Ramos (cell line): ENCODE measurements around the gene TAF15.

Source experiments
- in situ Hi-C: fragments of 300-500 bp; cut with MboI; formaldehyde crosslinking; loops from one replicate; pipeline ENCODE4 v1.14.3; 2022; ENCODE audit warnings: low sequenced_read_pairs; ENCODE audit not compliant: unreplicated experiment

Gene TAF15

DNA sequence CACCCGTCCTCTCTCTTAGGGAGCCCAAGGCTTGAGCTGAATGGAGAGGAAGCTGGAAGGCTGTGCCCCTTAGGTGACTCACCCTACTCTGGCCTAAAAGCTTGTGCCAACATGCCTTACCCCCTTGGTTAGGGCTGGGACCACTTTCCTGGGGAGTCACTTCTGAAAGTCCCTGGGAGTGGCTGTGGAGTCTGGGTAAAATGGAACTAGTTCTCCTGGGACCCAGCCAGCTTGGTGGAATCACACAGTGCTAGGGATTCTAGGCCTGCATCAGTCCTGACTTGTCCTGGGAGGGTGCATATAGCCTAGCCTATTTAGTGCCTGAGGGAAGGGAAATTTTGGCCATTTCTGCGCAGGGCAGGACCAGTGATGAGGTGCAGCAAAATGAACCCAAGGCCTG lies 24.4 kb upstream of the TAF15 start:
- in situ Hi-C loops, result no loop called here

DNA sequence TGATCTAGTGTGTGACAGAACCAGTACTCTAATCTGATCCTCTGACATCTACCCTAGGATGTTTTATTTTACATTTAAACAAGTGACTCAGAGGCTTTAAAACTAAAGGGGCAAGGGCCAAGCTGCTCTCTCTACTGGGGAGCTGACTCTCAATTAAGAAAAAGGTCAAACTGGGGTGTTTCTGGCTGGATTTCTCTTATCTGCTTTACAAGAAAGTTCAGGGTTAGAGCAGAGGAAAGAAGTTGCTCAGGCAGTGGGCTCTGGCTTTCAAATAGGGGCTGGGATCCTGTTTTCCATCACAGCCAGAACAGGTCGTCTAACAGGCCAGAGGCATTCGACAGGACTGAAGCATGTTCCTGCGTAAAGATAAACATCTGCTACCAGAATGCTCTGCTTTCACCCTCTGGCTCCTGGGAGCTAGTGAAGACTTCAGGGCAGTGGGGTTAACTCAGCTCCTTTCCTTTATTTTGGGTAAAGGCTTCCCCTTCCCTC lies 22.3 kb upstream of the TAF15 start:
- in situ Hi-C loops, result no loop called here

DNA sequence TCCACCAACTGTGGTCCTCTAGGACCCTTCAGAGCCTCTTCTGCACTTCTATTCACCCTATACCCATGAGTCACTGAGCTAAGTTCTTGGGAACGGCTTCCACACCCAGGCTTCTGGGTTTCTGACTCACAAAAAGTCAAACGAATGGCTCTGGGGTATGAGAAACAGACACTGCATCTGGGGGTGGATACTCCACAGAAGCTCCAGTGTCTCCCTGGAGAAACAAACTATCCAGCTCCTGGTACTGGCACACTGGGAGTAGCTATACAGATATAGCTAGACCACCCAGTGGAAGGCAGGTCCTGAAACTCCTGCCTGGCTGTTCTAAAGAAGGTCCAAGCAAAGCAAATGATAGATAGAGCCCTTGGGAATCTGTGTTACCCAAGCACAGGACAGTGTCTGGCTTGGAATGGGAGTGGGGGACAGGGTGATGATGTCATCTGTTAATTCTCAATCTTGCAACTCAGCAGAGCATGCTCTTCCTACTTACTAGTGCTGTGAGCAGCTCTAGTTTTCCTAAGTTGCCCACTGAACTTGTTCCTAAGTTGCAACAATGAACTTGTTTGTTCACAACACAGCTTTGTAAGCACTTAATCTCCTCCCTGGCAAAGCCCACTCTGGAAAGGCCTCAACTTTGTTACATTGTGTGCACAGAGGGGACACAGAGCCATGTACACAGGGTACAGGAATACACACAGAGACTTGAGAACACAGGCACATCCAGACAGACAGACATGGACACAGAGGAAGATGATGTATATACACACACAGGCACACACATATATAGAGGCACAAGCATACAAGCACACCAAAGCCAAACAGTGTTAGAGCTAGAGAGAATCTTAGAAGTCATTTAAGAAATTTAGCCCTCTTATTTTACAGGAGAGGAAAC lies 20.6 kb upstream of the TAF15 start:
- in situ Hi-C loops, result no loop called here

DNA sequence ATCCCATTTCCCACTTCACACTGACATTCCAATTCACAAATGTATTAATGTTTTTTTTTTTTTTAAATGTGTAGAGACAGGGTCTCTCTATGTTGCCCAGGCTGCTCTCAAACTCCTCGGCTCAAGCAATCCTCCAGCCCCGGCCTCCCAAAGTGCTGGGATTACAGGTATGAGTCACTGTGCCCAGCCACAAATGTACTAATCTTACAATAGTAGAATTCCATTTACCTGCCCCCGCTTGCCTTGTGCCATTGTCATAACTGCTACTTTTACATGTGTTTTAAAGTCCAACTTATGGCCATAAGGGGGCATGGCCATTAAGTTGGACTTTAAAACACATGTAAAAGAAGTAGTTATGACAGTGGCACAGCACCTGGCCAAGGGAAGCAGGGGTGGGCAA lies 18.4 kb upstream of the TAF15 start:
- in situ Hi-C loops, result no loop called here

DNA sequence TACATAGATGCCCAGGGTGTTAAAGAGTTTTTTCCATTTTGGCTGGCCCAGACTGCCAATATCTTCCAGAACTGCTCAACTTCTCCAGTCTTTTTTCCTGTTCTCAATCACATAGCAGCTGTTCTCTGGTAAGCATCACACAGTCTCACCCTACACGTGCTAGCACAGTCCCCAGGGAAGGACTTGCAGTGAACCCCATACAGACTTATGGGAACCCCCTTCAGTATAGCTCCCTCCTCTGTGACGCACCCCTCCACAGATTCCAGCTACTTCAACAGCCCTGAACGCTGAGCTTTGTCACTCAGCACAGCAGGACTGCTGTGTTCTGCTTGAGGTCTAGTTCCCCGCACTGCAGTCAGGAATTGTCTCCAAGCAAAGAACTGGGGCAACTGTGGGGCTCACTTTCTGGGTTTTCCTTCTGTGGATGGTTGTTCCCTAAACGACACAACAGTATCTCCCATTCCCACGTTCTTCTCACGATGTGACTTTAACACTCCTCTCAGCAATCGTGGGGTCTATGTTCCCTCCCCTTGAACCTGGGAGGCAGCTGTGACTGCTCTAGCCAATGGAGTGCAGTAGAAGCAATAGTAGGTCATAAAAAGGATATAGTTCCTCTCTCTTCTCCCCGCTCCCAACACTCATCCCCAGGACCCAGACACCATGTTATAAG lies 17.5 kb upstream of the TAF15 start:
- in situ Hi-C loops, result no loop called here

DNA sequence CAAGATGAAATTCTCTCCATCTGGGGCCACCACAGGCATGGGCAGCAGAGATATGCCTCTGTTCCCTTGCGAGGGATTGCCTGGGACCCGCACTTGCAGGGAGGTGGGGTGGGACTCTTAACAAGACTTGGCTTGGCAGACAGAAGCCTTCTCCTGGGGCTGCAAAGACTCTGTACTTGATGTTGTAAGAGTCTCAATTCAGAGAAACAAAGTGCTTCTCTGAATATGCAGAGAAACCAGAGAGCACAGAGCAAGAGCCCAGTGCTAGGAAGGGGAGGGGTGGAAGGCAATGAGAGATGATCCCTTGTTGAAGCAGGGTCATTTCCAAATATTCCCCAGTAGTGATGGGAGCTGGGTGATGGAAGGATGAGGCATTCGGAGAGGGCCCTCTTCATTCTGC lies 16.0 kb upstream of the TAF15 start:
- in situ Hi-C loops, result no loop called here

DNA sequence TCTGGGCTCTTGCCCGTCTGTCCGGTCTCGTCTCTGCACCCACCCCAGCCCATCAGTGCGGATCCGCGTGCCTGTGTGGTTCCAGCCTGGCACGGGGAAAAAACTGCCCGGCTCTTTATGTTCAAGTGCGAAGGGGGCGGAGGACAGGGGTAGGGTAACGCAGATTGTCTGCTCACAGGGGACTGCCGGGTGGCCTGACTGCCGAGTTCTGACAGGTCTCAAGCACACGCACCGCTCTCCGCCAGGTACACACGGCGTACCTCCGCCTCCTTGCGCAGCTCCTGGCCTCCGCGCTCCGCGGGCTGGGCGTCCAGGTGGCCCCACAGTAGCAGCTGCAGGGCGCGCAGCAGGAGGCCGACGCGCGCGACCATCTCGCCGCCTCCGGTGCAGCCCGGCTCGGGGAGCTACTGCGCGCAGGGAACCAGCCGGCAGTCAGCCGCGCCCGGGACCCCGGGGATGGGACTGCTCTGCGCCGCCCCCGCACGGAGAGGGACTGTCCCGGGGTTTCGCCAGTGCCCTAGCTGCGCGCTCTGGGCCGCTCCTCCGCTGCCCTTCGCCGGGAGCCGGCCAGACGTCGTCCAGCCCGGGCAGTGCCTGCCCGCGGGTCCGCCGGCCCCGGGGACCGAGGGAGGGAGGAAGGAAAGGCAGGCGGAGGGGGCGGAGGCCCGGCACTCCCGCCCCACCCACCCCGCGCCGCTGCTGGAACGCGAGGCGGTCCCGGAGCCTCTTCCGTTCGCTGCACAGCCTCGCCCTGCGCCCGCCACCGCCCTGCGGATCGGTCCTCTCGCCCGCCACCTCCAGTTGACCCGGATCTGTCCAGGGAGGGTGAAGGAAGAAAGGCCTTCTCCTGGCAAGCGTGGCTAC lies 14.0 kb upstream of the TAF15 start, which contains the start of gene MMP28:
Gene MMP28 (minus strand): TSS at position 635 of the 864 bp plus-strand sequence. CDS start 264 bp downstream, at position 371.
- in situ Hi-C loops, result no loop called here

DNA sequence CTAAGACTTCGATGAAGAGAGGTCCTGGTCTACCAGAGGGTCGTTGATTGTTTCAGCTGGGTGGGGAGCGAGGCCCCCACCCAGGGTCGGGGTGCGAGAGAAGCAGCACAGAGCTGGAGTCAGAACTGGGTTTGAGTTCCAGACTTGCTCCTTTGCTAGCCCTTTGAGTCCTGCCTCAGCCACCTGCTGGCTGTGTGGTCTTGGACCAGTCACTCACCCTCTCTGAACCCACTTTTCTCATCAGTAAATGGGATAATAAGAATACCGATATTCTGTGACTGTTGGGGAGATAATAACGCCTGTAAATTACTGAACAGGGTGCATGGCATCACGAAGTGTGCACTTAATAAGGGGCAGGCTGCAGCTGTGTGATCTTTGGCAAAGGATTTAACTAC lies 13.4 kb upstream of the TAF15 start:
- in situ Hi-C loops, result no loop called here

DNA sequence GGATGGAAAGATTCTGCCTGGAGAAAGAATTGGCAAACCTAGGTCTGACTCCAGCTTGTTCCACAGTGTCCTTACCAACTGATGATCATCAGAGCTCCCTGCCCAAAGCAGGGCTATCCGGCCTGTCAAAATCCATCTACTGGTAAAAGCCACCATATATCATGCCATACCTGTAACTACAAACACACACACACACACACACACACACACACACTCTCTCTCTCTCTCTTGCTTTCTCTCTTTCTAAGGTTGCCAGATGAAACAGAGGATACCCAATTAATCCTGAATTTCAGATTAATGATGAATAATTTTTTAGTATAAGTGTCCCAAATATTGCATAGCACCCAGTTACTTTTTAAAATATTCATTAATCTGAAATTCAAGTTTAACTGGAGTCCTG lies 12.3 kb upstream of the TAF15 start:
- in situ Hi-C loops, result no loop called here

DNA sequence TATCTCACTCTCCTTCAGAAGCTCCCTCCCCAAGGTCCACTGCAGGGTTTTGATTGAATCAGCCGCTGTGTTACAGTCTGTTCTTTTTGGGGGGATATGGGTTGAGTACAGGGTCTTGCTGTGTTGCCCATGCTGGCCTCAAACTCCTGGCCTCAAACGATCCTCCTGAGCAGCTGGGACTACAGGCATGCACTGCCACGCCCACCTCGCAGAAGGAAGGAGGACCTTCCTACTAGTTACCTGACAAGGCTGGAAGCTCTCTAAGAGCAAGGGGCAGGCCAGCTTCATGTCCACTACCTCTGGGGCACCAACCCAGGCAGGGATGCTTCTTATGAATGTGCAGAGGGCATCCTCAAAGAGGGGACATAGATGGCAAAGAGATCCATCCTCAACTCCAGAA lies 11.9 kb upstream of the TAF15 start:
- in situ Hi-C loops, result no loop called here

DNA sequence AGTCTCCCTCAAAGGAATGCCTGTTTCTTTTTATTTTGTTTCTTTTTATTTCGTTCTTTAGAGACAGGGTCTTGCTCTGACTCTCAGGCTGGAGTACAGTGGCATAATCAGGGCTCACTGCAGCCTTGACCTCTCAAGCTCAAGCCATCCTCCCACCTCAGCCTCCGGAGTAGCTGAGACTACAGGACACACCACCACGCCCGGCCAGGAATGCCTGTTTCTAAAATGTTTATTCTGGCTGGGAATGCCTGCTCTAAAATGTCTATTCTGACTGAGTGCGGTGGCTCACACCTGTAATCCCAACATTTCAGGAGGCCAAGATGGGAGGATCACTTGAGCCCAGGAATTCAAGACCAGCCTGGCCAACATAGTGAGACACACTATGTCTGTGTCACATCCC lies 11.4 kb upstream of the TAF15 start:
- in situ Hi-C loops, result no loop called here

DNA sequence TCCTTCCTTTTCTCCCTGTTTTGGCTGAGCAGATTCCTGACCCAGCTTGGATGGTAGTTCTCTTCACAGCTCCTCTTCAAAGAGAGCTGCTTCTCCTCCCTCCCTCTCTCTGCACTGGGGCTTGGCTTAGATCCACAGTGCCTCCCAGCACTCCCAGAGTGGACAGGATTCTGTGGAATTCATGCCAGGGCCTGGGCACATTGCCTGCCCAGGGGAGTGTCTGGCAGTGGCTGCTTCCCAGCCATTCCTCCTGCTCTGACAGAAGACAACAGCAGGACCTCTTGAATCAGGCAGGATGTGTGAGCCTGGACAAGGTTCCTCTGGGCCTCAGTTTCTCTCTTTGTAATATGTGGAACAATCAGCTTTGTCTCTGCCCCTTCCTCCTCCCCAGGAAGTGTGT lies 9.3 kb upstream of the TAF15 start:
- in situ Hi-C loops, result no loop called here

DNA sequence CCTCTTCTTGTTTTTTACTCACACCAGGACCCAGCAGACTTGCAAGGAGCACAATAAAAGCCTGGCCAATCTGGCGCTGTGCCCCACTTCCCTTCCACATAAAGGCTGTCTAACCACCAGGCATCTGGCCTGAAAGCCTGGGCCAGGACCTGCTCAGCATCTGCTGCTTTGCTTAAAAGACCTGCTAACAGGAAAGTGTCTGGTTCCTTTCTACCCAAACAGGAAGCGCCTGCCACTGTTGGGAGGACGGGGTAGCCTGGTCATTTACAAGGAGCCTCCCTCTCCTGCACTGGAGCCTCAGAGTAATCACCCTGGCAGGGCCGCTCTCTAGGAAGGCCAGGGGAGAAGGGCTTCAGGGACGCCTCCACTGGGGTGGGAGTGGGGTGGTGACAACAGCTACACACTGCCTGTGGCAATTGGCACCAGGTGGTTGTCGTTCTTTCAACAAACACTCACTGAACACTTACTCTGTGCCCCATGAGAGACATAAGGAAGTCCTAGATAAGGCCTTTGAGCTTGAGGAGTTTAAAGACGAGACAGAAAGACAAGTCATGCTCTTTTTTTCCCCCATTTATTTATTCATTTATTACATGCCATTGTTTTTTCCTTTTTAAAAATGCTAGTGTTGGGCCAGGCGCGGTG lies 7.6 kb upstream of the TAF15 start:
- in situ Hi-C loops, result no loop called here

DNA sequence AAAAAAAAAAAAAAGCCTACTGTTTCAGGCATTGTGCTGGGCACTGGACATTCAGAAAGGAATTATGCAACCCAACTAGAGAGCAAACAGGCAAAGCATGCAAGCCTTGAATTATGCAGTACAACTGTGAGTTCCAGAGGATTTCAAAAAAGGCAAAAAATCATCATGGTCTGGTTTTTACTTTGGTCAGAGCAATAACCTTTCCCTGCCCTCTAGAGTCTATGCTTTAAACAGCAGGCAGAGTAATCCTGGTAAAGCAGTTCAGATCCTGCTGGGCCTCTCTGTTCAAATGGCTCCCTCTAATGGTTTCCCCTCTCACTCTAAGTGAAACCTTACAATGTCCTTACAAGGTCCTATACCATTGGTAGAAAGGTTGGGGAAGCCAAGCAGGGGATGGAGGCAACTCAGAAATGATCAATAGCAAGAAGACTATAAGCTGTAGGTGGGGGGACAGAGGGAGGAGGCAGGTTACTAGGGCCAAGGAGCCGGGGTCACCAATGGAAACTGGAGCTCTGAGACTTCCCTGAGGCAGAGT lies 4.6 kb upstream of the TAF15 start:
- in situ Hi-C loops, result loop anchor here (5.0 kb wide), 1 partner anchor 42 kb away; the partner anchor contains the start of gene C17orf50

DNA sequence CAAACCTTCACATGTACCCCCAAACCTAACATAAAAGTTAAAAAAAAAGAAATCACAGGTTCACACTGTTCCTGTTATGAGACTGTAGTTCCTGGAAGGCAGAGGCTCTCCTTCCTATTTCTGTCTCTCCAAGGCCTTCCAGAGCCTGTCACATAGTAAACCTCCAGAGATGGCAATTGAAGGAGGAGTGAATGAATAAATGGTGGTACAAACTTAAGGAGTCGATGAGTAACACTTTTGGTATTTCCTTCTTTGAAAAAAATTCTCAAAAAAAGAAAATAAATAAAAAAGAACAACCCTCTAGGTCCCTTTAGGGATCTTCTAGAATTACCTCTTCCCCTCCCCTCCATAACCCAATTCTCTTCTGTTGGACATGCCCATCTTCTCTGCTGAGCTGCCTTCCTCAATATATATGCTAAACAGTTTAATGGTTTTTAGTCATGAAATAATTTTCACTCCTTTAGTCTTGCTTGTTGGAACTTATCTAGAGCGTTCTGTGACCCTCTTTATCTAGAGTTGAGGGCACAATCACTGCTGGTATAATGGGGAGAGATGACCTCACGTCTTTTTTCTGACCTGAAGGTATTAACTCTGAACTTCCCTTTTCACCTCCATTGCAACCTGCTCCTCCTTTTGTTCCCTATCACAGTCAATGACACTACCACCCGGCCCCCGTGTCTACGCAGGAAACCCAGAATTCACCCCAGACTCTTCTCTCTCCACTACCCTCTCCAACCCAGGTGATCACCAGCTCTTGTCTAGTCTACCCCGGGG lies 1.7 kb upstream of the TAF15 start:
- in situ Hi-C loops, result loop anchor here (5.0 kb wide), 1 partner anchor 45 kb away; the partner anchor contains the start of gene C17orf50

DNA sequence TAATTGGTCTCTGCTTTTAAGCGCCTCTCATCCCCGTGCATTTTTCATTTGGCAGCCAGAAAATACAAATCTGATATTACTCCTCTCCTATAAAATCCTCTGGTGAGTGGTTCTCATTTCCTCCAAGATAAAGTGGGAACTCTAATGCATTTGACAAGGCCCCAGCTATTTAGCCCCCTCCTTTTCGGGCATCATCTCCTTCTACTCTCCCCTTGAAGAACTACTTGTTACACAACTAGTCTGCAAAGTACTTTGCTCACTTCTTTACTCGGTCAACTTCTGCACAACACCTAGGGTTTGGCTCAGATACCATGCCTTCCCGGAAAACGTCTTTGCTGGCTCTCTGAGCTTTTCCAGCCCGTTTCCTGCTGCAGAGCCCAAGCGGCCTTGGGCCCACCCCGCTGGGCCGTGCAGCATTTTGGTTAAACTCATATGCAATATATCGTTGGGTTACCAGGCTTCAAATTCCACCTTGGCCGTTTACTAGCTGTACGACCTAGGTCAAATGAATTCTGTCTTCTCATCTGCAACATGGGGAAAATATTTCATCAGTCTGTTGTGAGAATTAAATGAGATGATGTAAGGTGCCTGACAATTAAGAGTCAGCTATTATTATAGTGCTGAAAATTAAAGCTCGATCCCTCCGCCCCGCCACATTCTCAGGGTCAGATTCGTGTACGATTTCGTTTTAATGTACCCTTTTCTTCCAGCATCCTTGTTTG lies 883 bp upstream of the TAF15 start:
- in situ Hi-C loops, result loop anchor here (5.0 kb wide), 1 partner anchor 46 kb away; the partner anchor contains the start of gene C17orf50

DNA sequence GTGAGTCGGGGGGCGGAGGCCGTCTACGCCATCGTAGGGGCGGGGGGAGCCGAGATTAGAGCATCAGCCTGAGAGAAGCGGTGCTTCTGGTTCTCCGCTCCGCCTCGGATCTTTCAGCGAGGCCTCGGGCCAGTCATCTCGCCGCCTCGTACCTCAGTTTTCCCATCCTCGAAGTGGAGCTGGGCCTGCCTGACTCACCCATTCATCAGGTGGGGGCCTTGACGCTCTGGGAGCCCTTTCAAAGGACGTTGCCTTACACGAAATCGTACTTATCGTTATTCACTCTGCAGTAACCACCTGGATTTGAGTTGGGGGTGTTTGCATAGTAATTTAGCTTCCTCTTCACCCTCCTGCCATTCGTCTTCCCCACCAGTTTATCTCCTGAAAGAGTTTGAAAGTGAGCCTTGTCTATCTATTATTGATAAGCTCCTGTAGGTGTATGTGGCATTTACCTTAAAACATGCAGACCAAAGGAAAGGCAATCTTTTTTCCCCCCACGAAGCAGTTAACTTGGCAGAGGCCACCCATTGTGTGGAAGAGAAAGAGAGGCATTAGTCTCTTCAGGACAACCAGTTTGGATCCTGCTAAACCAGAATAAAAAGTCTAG lies 674 bp downstream of the TAF15 start:
- in situ Hi-C loops, result loop anchor here (5.0 kb wide), 1 partner anchor 48 kb away; the partner anchor contains the start of gene C17orf50

DNA sequence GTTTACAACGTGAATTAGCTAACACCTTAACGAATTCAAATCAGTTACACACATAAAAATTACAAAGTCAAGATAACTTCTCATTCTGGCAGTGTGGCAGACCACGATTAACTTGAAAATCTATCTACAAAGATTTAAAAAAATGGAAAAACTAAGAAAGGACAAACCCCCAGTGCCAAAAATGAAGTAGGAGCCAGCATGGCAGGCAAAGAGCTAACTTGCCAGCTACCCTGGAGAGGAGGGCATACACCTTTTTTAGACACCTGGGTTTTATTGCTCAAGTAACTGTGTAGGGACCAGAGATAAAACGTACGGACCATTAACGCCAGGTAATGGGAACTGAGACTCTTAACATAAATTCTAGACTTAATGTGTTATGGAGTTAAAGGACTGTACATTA lies 2.5 kb downstream of the TAF15 start:
- in situ Hi-C loops, result no loop called here
